ENCODE measurements around the gene MCUB.

GRCh38 chr4:109657854-109658418 lies 97.9 kb downstream of the MCUB start:
- TF ChIP-seq CTCF (IDR thresholded peaks at IDR 0.05; ENCODE audit: insufficient read depth, low read length, poor library complexity, severe bottlenecking) (no peak), EZH2phosphoT487 (conservative IDR thresholded peaks at IDR 0.05; ENCODE audit: low read length) (no peak)

Measured in SU-DHL-6 (cell line).